Neuronal stem cell (in vitro differentiated cells): ENCODE measurements around the gene KIF6.

Experiments
- DNase-seq: peaks from one replicate; pipeline ENCODE4 v3.0.0-alpha.2; 2013; ENCODE audit warnings: low spot score
- H2AFZ ChIP-seq: one replicate; pipeline ENCODE4 v1.6.1; 2013; ENCODE audit warnings: mild to moderate bottlenecking, low read length, inconsistent platforms
- H2AK5ac ChIP-seq: 2 replicates; pipeline ENCODE4 v1.6.1; 2013; ENCODE audit warnings: low read depth, mild to moderate bottlenecking, inconsistent platforms, low read length, moderate library complexity, mixed read lengths
- H2BK120ac ChIP-seq: 2 replicates; pipeline ENCODE4 v1.6.1; 2013; ENCODE audit warnings: low read depth, mild to moderate bottlenecking, inconsistent platforms, low read length, moderate library complexity, mixed read lengths
- H2BK12ac ChIP-seq: one replicate; pipeline ENCODE4 v1.6.1; 2013; ENCODE audit warnings: low read length, inconsistent platforms
- H2BK15ac ChIP-seq: 2 replicates; pipeline ENCODE4 v1.6.1; 2013; ENCODE audit warnings: mild to moderate bottlenecking, low read length, inconsistent platforms, mixed read lengths
- H2BK5ac ChIP-seq: one replicate; pipeline ENCODE4 v1.6.1; 2013; ENCODE audit warnings: inconsistent platforms, mild to moderate bottlenecking, low read length, moderate library complexity
- H3K14ac ChIP-seq: one replicate; pipeline ENCODE4 v1.6.1; 2013; ENCODE audit warnings: low read length, inconsistent platforms
- H3K18ac ChIP-seq: 2 replicates; pipeline ENCODE4 v1.6.1; 2013; ENCODE audit warnings: low read length, inconsistent platforms
- H3K23ac ChIP-seq: 2 replicates; pipeline ENCODE4 v1.6.1; 2013; ENCODE audit warnings: low read depth, mild to moderate bottlenecking, mixed read lengths, low read length, inconsistent platforms; ENCODE audit not compliant: poor library complexity
- H3K27ac ChIP-seq: replicated peaks from 3 replicates; pipeline ENCODE4 v1.5.1; 2013; ENCODE audit warnings: low read length, inconsistent platforms
- H3K27me3 ChIP-seq, 3 experiments: 2 replicates each; pipeline ENCODE4 v1.6.1; 2013; ENCODE audit warnings: low read length in 3 of 3, mild to moderate bottlenecking in 2 of 3, inconsistent platforms in 1 of 3, low read depth in 1 of 3, mixed read lengths in 1 of 3, moderate library complexity in 1 of 3; ENCODE audit not compliant: control insufficient read depth in 3 of 3, insufficient read depth in 3 of 3
- H3K36me3 ChIP-seq, 2 donors: replicated peaks in 1 of 2; 2 replicates each; pipeline ENCODE4 v1.6.1; 2013; ENCODE audit warnings: low read length in 2 of 2; ENCODE audit not compliant: control insufficient read depth in 2 of 2, insufficient read depth in 2 of 2
- H3K4ac ChIP-seq: 2 replicates; pipeline ENCODE4 v1.6.1; 2013; ENCODE audit warnings: inconsistent platforms, mild to moderate bottlenecking, low read length, moderate library complexity
- H3K4me1 ChIP-seq, 2 donors: 1 replicate in 1 of 2; 2 replicates in 1 of 2; pipeline ENCODE4 v1.6.1; 2013; ENCODE audit warnings: low read length in 2 of 2, low read depth in 1 of 2; ENCODE audit not compliant: control insufficient read depth in 2 of 2, insufficient read depth in 1 of 2
- H3K4me2 ChIP-seq: one replicate; pipeline ENCODE4 v1.6.1; 2013; ENCODE audit warnings: mild to moderate bottlenecking, low read length, inconsistent platforms; ENCODE audit not compliant: insufficient read depth, poor library complexity, severe bottlenecking
- H3K4me3 ChIP-seq, 2 donors: 2 replicates each; pipeline ENCODE4 v1.5.1; 2013; ENCODE audit warnings: low read length in 2 of 2, mild to moderate bottlenecking in 2 of 2, inconsistent platforms in 1 of 2, moderate library complexity in 1 of 2
- H3K79me1 ChIP-seq: one replicate; pipeline ENCODE4 v1.6.1; 2013; ENCODE audit warnings: low read depth, mild to moderate bottlenecking, inconsistent platforms, low read length, moderate library complexity
- H3K9ac ChIP-seq: one replicate; pipeline ENCODE4 v1.6.1; 2013; ENCODE audit warnings: mild to moderate bottlenecking, low read depth, low read length, inconsistent platforms; ENCODE audit not compliant: poor library complexity
- H3K9me3 ChIP-seq, 2 donors: replicated peaks in 1 of 2; 2 replicates each; pipeline versions ENCODE3 to v1.6.1; 2013; ENCODE audit warnings: low read length in 2 of 2, mild to moderate bottlenecking in 2 of 2, inconsistent platforms in 1 of 2, low read depth in 1 of 2, mixed read lengths in 1 of 2, moderate library complexity in 1 of 2; ENCODE audit not compliant: control insufficient read depth in 2 of 2, insufficient read depth in 1 of 2
- H4K8ac ChIP-seq: one replicate; pipeline ENCODE4 v1.6.1; 2013; ENCODE audit warnings: low read depth, mild to moderate bottlenecking, inconsistent platforms, low read length, moderate library complexity
- H4K91ac ChIP-seq: one replicate; pipeline ENCODE4 v1.6.1; 2013; ENCODE audit warnings: low read length, low read depth, mild to moderate bottlenecking, inconsistent platforms; ENCODE audit not compliant: poor library complexity
- WGBS, 2 donors: extraction: QIAGEN DNeasy Blood & Tissue Kit; methylation state at CpG; one replicate each; pipeline ENCODE4 v1.1.7; 2013; ENCODE audit warnings: missing lambda C conversion rate in 2 of 2, mixed read lengths in 1 of 2; ENCODE audit not compliant: insufficient read length in 2 of 2, insufficient replicate concordance in 1 of 2; ENCODE audit errors: extremely low coverage in 2 of 2; 5-methylcytosine and 5-hydroxymethylcytosine counted together

KIF6 gene

GRCh38 chr6:39347206-39347605 lies 378.0 kb downstream of the KIF6 start:
- Histone ChIP-seq H2AK5ac (peak overlapping the region; percentile 9), H3K4me1 (peaks cover 0 to 10% of the 10 kb centered on the region in 2 donors), H3K23ac (no peak overlapping the region), H3K27ac (no peak overlapping the region), H3K27me3 (no peaks in the 10 kb centered on the region), H3K18ac (no peak overlapping the region), H2BK120ac (no peak overlapping the region), H3K9ac (no peak overlapping the region), H3K4me3 (no peak overlapping the region), H2AFZ (no peak overlapping the region), H3K9me3 (no peaks in the 10 kb centered on the region), H3K79me1 (no peaks in the 10 kb centered on the region), H2BK12ac (no peak overlapping the region), H3K14ac (no peak overlapping the region), H4K8ac (no peak overlapping the region), H3K4me2 (no peak overlapping the region), H3K36me3 (no peaks in the 10 kb centered on the region), H2BK5ac (no peak overlapping the region), H4K91ac (no peak overlapping the region), H2BK15ac (peak overlapping the region; percentile 75), H3K4ac (no peak overlapping the region)
- whole genome bisulfite sequencing, 2 donors: no CpG with 5 or more reads among the region's 6 CpGs
- no peak for DNase-seq

GRCh38 chr6:39344821-39345280 lies 380.4 kb downstream of the KIF6 start:
- DNase-seq: no peak
- H3K27me3 ChIP-seq: no peaks in the 10 kb centered on the region
- H4K8ac ChIP-seq: no peak overlapping the region
- no peak overlapping the region for H3K4me3 ChIP-seq
- H2BK120ac ChIP-seq: no peak overlapping the region
- no peak overlapping the region for H3K23ac ChIP-seq
- H2AK5ac ChIP-seq: no peak overlapping the region
- H3K18ac ChIP-seq: peak overlapping the region; percentile 13
- no peaks in the 10 kb centered on the region for H3K9me3 ChIP-seq
- H4K91ac ChIP-seq: no peak overlapping the region
- H3K4me2 ChIP-seq: no peak overlapping the region
- H3K27ac ChIP-seq: peak overlapping the region; percentile 28
- peak overlapping the region; percentile 24 for H3K9ac ChIP-seq
- H2BK5ac ChIP-seq: no peak overlapping the region
- peaks cover 2% of the 10 kb centered on the region for H3K79me1 ChIP-seq
- H2BK12ac ChIP-seq: no peak overlapping the region
- no peak overlapping the region for H2AFZ ChIP-seq
- peak overlapping the region; percentile 79 for H2BK15ac ChIP-seq
- no CpG with 5 or more reads among the region's 7 CpGs for WGBS, 2 donors
- H3K14ac ChIP-seq: no peak overlapping the region
- no peak overlapping the region for H3K4ac ChIP-seq
- no peaks in the 10 kb centered on the region for H3K36me3 ChIP-seq
- peaks cover 0 to 13% of the 10 kb centered on the region in 2 donors for H3K4me1 ChIP-seq

GRCh38 chr6:39343396-39343870 lies 381.8 kb downstream of the KIF6 start:
- Histone ChIP-seq H3K4ac (no peak overlapping the region), H3K79me1 (peaks cover 2% of the 10 kb centered on the region), H3K27me3 (peaks cover 0 to 3% (median 0%) of the 10 kb centered on the region in 3 experiments), H2BK15ac (peak overlapping the region; percentile 34), H2AFZ (peak overlapping the region; percentile 33), H2AK5ac (no peak overlapping the region), H3K9ac (no peak overlapping the region), H4K8ac (no peak overlapping the region), H3K4me2 (no peak overlapping the region), H3K14ac (peak overlapping the region; percentile 39), H3K27ac (no peak overlapping the region), H2BK120ac (peak overlapping the region; percentile 90), H2BK5ac (no peak overlapping the region), H3K36me3 (no peaks in the 10 kb centered on the region), H4K91ac (no peak overlapping the region), H3K18ac (peak overlapping the region; percentile 84), H2BK12ac (peak overlapping the region; percentile 91), H3K4me3 (no peak overlapping the region), H3K9me3 (no peaks in the 10 kb centered on the region), H3K4me1 (peaks cover 0 to 15% of the 10 kb centered on the region in 2 donors), H3K23ac (peak overlapping the region; percentile 28)
- no CpG with 5 or more reads among the region's 9 CpGs for WGBS, 2 donors
- DNase-seq: no peak

GRCh38 chr6:39342692-39343395 lies 382.4 kb downstream of the KIF6 start:
- H4K91ac ChIP-seq: no peak overlapping the region
- H2BK15ac ChIP-seq: no peak overlapping the region
- no peak overlapping the region for H2BK12ac ChIP-seq
- peak overlapping the region; percentile 28 for H3K23ac ChIP-seq
- H3K79me1 ChIP-seq: peaks cover 2% of the 10 kb centered on the region
- no CpG with 5 or more reads among the region's 14 CpGs for WGBS, 2 donors
- H2AK5ac ChIP-seq: no peak overlapping the region
- no peaks in the 10 kb centered on the region for H3K36me3 ChIP-seq
- DNase-seq: no peak
- no peak overlapping the region for H4K8ac ChIP-seq
- H3K14ac ChIP-seq: no peak overlapping the region
- no peak overlapping the region for H3K9ac ChIP-seq
- H3K27ac ChIP-seq: no peak overlapping the region
- no peak overlapping the region for H3K4ac ChIP-seq
- no peak overlapping the region for H2BK5ac ChIP-seq
- H3K9me3 ChIP-seq: no peaks in the 10 kb centered on the region
- peaks cover 0 to 3% (median 0%) of the 10 kb centered on the region in 3 experiments for H3K27me3 ChIP-seq
- peaks cover 0 to 15% of the 10 kb centered on the region in 2 donors for H3K4me1 ChIP-seq
- no peak overlapping the region for H2BK120ac ChIP-seq
- no peak overlapping the region for H3K4me2 ChIP-seq
- H3K4me3 ChIP-seq: no peak overlapping the region
- H3K18ac ChIP-seq: no peak overlapping the region
- H2AFZ ChIP-seq: peak overlapping the region; percentile 33
